ENCODE results near the gene ALK. TPM values are rescaled to one million over a fixed set of nuclear protein-coding genes. Genes with fewer than 3 reads are reported as not detected.

Gene ALK
- polyA plus RNA-seq, 1 donor from 2014 or later = not detected

- Mint-ChIP-seq H3K4me1 (no peaks in the 10 kb centered on the region), H3K27me3 (peaks cover 4% of the 10 kb centered on the region), H3K36me3 (peaks cover 2% of the 10 kb centered on the region), H3K4me3 (no peak overlapping the region), H3K27ac (no peak overlapping the region), H3K9me3 (peaks cover 2 to 5% (median 4%) of the 10 kb centered on the region in 3 donors)
Measured at GRCh38 chr2:29879456-29879855, 41.9 kb downstream of the ALK start.

DNA sequence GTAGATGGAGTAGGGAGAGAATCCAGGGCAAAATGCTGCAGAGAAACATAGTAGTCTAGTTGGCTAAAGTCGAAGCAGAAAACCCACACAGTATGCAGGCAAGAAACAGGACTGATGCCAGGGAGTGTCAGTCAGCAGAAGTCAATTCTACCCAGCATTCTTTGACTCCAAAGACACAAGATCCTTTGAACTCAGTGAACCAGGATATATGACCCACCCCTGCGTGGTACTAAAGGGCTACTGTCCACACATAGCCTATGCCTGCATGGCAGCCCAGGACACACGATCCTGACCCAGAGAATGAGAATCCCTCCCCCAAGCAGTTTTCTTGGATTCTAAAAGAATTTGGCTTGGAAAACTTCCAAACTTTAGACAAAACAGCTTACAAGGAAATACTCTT is 42.5 kb downstream of the ALK start:
- H3K4me1 Mint-ChIP-seq = no peaks in the 10 kb centered on the region
- peaks cover 2% of the 10 kb centered on the region for H3K36me3 Mint-ChIP-seq
- no peak overlapping the region for H3K4me3 Mint-ChIP-seq
- H3K9me3 Mint-ChIP-seq = peaks cover 0 to 4% (median 2%) of the 10 kb centered on the region in 3 donors
- peaks cover 4% of the 10 kb centered on the region for H3K27me3 Mint-ChIP-seq
- H3K27ac Mint-ChIP-seq = no peak overlapping the region

DNA sequence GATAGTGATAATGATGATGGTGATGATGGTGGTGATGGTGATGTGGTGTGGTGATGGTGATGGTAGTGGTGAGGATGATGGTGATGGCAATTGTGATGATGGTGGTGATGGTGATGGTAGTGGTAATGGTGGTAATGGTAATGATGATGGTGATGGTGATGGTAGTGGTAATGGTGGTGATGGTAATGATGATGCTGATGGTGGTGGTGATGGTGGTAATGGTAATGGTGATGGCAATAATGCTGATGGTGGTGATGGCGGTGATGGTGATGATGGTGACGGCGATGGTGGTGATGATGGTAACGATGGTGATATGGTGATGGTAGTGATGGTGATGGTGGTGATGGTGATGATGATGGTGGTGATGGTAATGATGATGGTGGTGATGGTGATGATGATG is 45.0 kb downstream of the ALK start:
- no peak overlapping the region for H3K4me3 Mint-ChIP-seq
- no peak overlapping the region for H3K27ac Mint-ChIP-seq
- H3K36me3 Mint-ChIP-seq = peaks cover 2% of the 10 kb centered on the region
- H3K9me3 Mint-ChIP-seq = peaks cover 0 to 4% (median 2%) of the 10 kb centered on the region in 3 donors
- no peaks in the 10 kb centered on the region for H3K4me1 Mint-ChIP-seq
- H3K27me3 Mint-ChIP-seq = peaks cover 3% of the 10 kb centered on the region

DNA sequence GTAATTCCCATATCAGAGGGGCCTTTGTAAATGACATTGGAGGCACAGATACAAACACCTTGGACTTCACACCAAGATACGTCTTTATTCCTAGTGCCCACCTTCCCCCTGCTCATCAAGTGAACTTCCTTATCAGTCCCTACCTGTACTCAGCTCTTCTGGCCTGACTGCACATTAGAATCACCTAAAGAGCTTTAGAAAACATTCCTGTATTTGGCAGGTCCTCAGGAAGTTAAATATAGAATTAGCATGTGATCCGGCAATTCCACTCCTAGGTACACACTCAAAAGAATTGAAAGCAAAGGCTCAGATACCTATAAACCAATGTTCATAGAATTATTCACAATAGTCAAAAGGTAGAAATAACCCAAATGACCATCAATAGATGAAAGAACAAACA is 46.6 kb downstream of the ALK start:
- no peaks in the 10 kb centered on the region for H3K4me1 Mint-ChIP-seq
- peaks cover 0 to 4% (median 2%) of the 10 kb centered on the region in 3 donors for H3K9me3 Mint-ChIP-seq
- H3K27ac Mint-ChIP-seq = no peak overlapping the region
- no peak overlapping the region for H3K4me3 Mint-ChIP-seq
- peaks cover 2% of the 10 kb centered on the region for H3K36me3 Mint-ChIP-seq
- H3K27me3 Mint-ChIP-seq = peaks cover 2% of the 10 kb centered on the region

GRCh38 chr2:29872870-29873269 is 48.5 kb downstream of the ALK start:
- no peak overlapping the region for H3K27ac Mint-ChIP-seq
- H3K9me3 Mint-ChIP-seq = peaks cover 0 to 2% (median 1%) of the 10 kb centered on the region in 3 donors
- no peaks in the 10 kb centered on the region for H3K36me3 Mint-ChIP-seq
- no peak overlapping the region for H3K4me3 Mint-ChIP-seq
- H3K4me1 Mint-ChIP-seq = no peaks in the 10 kb centered on the region
- H3K27me3 Mint-ChIP-seq = peaks cover 2% of the 10 kb centered on the region

GRCh38 chr2:29871541-29871940 is 49.8 kb downstream of the ALK start:
- peaks cover 2% of the 10 kb centered on the region for H3K27me3 Mint-ChIP-seq
- H3K4me3 Mint-ChIP-seq = no peak overlapping the region
- no peaks in the 10 kb centered on the region for H3K4me1 Mint-ChIP-seq
- H3K27ac Mint-ChIP-seq = no peak overlapping the region
- H3K36me3 Mint-ChIP-seq = no peaks in the 10 kb centered on the region
- peaks cover 0 to 2% (median 1%) of the 10 kb centered on the region in 3 donors for H3K9me3 Mint-ChIP-seq

DNA sequence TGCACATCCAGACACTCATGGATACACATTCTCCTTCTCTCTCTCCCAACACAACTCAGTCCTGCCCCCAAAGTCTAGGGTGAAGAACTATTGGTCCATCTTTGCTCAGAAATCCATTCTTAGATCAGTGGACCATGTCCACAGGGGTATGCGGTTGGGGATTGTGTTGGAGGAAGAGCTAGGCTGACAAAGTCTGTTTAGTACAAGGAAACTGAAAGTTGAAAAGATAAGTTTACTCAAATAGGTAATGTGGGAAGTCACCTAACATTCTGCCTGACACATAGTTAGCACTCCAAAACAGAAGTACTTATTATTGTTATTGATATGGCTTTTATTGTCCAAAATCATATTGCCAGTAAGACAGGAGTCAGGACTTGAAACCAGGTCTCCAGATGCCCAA is 55.9 kb downstream of the ALK start:
- no peaks in the 10 kb centered on the region for H3K4me1 Mint-ChIP-seq
- H3K9me3 Mint-ChIP-seq = peaks cover 0 to 3% (median 0%) of the 10 kb centered on the region in 3 donors
- peaks cover 7% of the 10 kb centered on the region for H3K27me3 Mint-ChIP-seq
- H3K27ac Mint-ChIP-seq = no peak overlapping the region
- H3K4me3 Mint-ChIP-seq = no peak overlapping the region
- H3K36me3 Mint-ChIP-seq = no peaks in the 10 kb centered on the region

DNA sequence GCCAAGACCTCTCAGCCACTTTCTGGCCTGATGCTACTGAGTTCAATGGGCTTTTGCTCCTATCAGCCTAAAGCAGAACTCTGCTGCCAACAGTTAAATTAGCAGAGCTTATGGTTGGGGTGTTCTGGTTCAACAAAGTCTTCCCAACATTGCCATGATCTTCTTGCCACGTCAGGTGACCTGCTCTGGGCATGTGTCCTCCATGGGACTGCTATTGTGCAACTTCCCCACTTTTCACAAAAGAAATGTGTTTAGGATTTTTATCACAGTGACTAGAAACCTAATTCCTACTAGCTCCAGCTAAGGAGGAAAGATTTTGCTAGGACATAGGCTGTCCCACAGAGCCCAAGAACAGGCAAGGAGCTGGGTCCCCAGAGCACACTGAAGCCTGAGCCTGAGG is 56.4 kb downstream of the ALK start:
- Mint-ChIP-seq H3K9me3 (peaks cover 0 to 3% (median 0%) of the 10 kb centered on the region in 3 donors), H3K36me3 (no peaks in the 10 kb centered on the region), H3K27ac (no peak overlapping the region), H3K27me3 (peaks cover 5% of the 10 kb centered on the region), H3K4me3 (no peak overlapping the region), H3K4me1 (no peaks in the 10 kb centered on the region)

GRCh38 chr2:29855924-29856639 is 65.3 kb downstream of the ALK start:
- H3K4me3 Mint-ChIP-seq = no peak overlapping the region
- H3K36me3 Mint-ChIP-seq = peaks cover 4% of the 10 kb centered on the region
- no peak overlapping the region for H3K27ac Mint-ChIP-seq
- H3K27me3 Mint-ChIP-seq = peaks cover 12% of the 10 kb centered on the region
- peaks cover 0 to 3% (median 0%) of the 10 kb centered on the region in 3 donors for H3K4me1 Mint-ChIP-seq
- peaks cover 2 to 14% (median 10%) of the 10 kb centered on the region in 3 donors for H3K9me3 Mint-ChIP-seq

GRCh38 chr2:29850794-29851193 is 70.6 kb downstream of the ALK start:
- Mint-ChIP-seq H3K9me3 (peaks cover 0 to 10% (median 7%) of the 10 kb centered on the region in 3 donors), H3K36me3 (peaks cover 4% of the 10 kb centered on the region), H3K4me3 (no peak overlapping the region), H3K27ac (no peak overlapping the region), H3K27me3 (peaks cover 5% of the 10 kb centered on the region), H3K4me1 (peaks cover 0 to 3% (median 0%) of the 10 kb centered on the region in 3 donors)

DNA sequence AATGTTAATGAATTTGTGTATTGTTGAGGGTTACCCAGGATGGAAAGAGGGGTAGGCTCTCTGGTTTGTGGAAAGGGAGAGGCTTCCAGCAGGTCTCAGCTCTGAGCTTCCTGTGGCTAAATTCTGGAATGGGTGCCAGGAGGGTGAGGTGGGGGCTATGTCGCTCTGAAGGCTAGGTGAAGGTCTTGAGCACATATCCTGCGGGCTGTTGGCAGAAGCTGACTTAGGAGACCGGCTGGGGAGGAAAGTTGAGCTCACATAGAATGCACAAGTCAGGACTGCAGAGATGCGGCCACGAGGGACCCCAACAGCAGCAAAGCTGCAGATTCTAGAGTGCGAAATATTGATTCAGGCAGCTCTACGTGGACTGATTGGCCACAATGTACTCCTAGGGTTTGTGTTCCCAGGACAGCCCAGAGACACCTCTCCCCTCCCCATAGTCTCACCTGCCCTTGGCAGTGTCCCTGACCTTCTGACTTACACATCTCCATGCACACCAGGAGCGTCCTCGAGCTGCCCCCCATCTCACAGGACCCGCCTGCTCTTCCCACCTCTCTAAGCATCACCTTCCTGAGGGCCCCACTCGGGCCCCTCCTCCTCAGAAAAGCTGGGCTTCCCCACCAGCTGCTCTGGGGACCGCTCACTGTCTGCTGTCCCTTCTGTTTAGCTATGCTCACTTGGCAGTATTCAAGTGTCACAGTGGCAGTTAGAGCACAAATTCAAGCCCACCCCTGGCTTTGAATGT is 72.6 kb downstream of the ALK start:
- H3K9me3 Mint-ChIP-seq = peaks cover 0 to 10% (median 7%) of the 10 kb centered on the region in 3 donors
- no peak overlapping the region for H3K27ac Mint-ChIP-seq
- peaks cover 0 to 3% (median 0%) of the 10 kb centered on the region in 3 donors for H3K4me1 Mint-ChIP-seq
- peaks cover 4% of the 10 kb centered on the region for H3K36me3 Mint-ChIP-seq
- no peak overlapping the region for H3K4me3 Mint-ChIP-seq
- H3K27me3 Mint-ChIP-seq = peaks cover 3% of the 10 kb centered on the region

GRCh38 chr2:29847886-29848285 is 73.5 kb downstream of the ALK start:
- Mint-ChIP-seq H3K9me3 (peaks cover 0 to 4% (median 2%) of the 10 kb centered on the region in 3 donors), H3K4me1 (no peaks in the 10 kb centered on the region), H3K27me3 (peaks cover 4% of the 10 kb centered on the region), H3K27ac (no peak overlapping the region), H3K36me3 (no peaks in the 10 kb centered on the region), H3K4me3 (no peak overlapping the region)

GRCh38 chr2:29844713-29845326 is 76.6 kb downstream of the ALK start:
- Mint-ChIP-seq H3K9me3 (no peaks in the 10 kb centered on the region), H3K27ac (no peak overlapping the region), H3K36me3 (no peaks in the 10 kb centered on the region), H3K27me3 (peaks cover 6% of the 10 kb centered on the region), H3K4me1 (no peaks in the 10 kb centered on the region), H3K4me3 (no peak overlapping the region)

DNA sequence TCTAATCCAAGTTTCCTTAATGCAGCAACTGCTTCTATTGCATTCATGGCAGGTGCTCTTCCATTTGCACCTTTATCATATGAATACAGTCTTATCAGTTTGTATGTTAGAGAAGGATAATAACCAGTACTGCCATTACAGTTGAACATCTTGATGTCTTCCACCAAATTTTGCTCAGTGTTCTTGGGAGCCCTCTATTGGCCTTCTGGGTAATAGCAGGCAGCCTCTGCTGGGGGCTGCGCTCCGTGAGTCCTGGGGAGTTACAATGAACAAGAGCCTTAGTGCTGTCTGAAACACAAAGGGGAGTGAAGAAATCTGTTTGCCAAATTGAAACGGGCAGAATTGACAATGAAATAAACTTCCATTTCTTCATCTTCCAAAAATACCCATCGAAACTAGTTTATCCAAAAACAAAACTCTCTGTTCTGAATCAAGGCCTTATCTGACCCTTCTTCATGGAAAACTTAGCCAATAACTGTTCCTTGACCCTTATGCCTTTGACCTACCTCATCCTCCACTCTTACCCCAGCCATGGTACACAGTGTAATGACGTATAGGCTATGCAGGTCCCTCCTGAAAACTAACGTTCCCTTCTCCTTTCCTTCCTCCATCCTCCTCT is 79.9 kb downstream of the ALK start:
- H3K4me1 Mint-ChIP-seq = no peaks in the 10 kb centered on the region

DNA sequence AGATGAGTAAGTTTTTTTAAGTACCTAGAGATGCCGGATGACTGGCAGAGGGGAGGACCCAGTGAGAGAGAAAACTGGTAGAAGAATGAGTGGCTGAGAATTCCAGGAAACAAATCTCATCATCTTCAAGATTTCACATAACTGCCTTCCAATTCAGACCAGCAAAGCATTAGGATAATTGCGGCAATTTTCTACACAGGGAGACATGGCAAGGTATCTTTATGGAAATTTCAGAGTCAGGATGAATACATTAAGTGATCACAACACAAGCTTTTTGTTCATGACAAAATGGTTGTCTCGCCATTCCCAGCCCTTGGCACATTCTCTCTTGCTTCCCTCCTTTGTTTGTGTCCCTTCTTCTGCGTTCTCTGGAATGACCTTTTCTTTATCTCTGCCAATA is 82.1 kb downstream of the ALK start:
- Mint-ChIP-seq H3K4me3 (no peak overlapping the region), H3K4me1 (no peaks in the 10 kb centered on the region)

More for the DNA sequence above, 79.9 kb downstream of the ALK start:
- H3K27me3 Mint-ChIP-seq = peaks cover 5% of the 10 kb centered on the region
- no peaks in the 10 kb centered on the region for H3K36me3 Mint-ChIP-seq
- H3K4me3 Mint-ChIP-seq = no peak overlapping the region
- no peak overlapping the region for H3K27ac Mint-ChIP-seq
- H3K9me3 Mint-ChIP-seq = peaks cover 1 to 9% (median 8%) of the 10 kb centered on the region in 3 donors

More for the DNA sequence above, 82.1 kb downstream of the ALK start:
- Mint-ChIP-seq H3K27me3 (peaks cover 5% of the 10 kb centered on the region), H3K27ac (peak overlapping the region in 1 of 3 donors; percentile 32), H3K36me3 (no peaks in the 10 kb centered on the region), H3K9me3 (peaks cover 1 to 13% (median 8%) of the 10 kb centered on the region in 3 donors)
